Measurements from ENCODE around the gene NKX2-3. TPM values are rescaled to one million over a fixed set of nuclear protein-coding genes. Genes with fewer than 3 reads are reported as not detected.

The NKX2-3 gene
- total RNA-seq, 1 experiment from 2014 or later: not detected

DNA sequence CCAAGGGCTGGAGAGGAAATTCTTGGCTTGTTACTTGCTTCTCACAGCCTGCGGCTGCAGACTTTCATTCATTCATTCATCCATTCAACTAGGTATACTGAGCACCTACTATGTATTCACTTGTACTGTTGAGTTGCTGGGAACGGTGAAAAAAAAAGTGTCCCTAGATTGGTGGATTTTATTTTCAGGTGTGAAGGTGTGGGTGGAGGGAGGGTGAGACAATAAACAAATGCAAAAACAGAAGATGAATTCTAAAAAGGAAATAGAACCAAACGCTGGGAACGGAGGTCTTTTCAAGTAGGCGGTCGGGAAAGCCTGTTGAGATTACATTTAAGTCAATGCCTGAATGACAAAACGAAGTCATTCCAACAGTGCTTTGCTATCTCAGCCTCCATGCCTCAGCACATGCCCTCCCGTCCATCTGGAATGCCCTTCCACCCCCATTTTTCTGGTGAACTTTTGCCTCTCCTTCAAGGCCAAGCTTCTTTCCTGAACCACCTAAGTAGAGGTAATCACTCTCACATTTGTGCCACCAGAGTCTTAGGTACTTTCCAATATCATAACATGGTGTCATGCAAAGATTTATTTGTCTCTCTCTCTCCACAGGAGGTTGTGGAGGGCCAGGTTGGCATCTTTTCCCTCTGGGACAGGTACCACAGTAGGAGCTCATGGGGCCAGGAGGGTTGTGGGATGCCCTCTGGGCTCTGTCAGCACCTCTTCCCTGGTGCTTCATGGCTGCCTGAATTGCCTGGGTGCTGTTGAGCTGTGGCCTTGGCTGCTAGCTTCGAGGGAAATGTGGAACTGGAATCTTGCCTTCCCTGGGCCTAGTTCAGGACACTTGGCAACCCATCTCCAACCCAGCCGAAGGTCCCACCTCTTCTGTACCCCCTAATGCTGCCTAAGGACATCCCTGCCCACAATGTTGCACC, 5.5 kb downstream of the NKX2-3 start:
- DNase-seq (ENCODE audit: low read depth): no peak

DNA sequence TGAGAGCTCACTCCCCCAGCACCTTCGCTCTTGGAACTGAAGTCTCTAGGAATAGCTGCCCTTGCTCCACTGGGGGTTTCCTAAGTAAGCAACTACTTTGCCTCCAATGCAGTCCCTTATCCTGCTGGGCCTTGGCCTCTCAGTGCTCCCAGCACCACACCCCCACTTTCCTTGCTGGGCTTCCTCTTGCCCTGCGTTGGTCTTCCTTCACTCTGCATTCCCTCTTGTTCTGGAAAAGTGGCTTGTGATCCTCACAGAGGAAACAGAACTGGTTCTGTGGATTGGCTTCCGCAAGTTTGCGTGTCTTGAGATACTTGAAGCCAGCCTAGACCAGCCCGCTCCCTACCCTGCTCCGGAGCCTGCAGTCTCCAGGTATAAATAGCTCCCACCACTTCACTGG, 6.4 kb downstream of the NKX2-3 start:
- DNase-seq (ENCODE audit: low read depth): no peak

DNA sequence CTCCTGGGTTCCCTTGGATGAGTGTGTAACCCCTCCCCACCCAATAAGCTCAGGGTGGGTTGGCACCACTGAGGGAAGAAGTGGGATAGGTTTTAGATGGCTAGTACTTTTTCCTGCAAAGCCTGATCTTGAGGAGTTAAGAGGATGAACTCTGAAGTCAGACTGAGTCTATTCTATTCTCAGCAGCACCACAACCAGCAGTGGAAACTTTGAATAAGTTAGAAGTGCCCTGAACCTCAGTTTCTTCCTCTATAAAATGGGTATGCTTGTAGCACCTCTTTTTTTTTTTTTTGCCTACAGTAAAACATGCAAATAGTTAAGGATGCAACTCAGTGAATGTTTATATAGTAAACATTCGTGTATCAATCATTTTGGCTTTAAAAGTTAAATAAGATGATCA, 7.1 kb downstream of the NKX2-3 start:
- no peak for DNase-seq (ENCODE audit: low read depth)

DNA sequence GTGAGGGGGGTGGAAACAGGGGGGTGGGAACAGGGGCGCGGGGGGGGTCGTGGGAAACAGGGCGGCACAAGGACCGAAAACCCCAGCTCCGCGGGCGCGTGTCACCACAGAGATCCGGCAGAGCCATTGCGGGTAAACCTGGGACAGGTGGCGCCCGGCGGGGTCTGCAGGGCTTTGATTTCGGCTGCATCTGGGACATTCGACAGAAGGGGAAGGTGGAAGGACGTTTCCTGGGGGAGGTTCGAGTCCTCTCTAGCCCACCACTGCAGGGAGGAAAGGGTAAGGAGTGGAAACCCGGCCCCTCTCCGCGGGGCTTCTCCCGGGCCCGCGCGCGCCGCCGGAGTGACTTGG, 7.5 kb downstream of the NKX2-3 start:
- no peak for DNase-seq (ENCODE audit: low read depth)

DNA sequence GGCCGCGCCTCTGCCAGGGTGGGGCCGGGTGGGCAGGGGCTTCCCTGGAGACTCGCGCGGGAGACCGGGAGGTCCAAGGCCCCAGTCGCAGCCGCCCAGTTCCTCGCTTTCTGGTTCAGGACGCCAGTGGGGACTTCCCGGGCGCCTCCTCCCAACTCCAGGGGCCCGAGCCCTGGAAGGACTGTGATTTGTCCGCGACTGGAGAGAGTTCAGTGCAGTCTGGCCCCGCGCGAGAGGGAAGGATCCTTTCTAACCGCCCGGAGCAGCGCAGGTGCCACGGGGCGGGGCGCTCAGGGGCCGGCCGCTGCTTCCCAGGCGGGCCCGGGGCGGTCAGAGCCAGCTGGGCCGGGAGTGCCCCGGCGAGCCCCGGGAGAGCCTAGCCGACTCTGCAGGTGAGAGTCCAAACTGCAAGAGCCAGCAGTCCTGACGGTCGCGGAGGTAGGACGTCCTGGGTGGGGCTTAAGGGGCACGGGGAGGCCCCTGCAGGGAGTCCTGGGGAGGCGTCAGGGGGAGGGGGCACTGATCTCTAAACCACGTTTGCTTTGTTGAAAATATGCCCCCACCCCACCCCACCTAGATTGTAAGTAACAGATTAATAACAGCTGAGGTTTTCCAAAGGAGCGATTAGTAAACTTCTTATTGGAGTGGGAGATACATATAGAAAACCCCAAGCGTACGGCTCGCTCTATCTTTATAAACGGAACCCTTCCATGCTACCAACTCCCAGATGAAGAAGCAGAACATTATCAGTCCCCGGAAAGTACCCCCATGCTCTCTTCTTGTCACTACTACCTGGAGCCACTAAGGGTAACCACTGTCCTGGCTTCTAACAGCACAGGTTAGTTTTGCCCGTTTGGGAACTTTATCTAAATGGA, 8.2 kb downstream of the NKX2-3 start:
- no peak for DNase-seq (ENCODE audit: low read depth)

DNA sequence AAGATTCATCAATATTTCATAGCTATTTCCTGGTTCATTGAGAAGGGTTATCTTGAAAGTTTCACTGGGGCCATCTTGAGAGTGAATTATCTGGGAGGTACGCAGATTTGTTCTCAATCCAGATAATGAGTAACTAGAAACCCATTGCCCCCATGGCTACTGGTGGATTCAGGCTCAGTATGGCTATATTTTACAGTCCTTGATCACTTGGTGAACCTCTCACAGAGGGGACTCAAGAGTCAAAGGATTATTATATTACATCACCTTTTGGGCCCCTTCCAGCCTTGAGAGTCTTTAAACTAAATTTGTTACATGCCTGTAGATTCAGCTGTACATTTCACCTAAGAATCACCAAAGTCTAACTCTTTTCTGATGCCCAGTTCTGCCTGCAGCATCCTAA, 11.6 kb downstream of the NKX2-3 start:
- DNase-seq (ENCODE audit: low read depth): no peak

DNA sequence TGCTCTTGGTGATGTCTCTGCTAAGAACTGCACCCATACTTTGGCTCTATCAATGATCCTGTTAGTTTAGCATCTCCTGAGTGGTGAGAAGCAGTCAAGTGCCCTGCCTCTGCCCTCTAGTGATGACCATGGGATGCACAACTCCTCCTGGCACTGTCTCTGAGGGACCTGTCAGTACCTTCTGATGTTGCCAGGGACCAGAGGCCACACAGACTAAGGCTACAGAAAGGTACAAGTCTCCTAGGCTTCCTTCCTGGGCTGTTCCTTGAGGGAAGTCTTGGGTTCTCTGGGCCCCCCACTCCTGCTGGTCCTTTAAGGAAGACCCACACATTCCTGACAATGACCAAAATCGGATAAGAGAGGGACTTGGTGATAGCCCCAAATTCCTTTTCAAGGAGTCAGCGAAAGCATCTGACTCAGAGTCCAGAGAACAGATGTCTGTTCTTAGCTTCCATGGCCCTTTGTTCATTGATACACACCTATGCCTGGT, 15.3 kb downstream of the NKX2-3 start:
- peak; percentile 74 for DNase-seq (ENCODE audit: low read depth)

DNA sequence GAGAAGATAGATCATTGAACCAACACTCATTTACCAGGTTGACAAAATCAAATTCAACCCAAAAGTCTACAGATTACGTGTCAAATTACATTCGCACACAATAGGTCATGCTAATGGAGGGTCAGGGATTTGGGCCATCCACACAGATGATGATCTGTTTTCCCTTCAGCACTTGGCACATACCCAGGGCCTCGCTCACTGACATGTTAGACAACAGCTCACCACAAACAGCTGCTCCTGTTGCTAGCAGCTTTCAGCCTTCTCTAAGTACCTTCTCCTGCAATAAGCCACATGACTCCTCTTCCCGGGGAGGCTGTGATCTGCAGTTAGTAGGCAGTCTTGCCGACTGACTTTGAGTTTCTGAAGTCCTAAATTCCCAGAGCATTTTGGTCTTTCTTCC, 18.4 kb downstream of the NKX2-3 start:
- DNase-seq (ENCODE audit: low read depth): peak; percentile 96

DNA sequence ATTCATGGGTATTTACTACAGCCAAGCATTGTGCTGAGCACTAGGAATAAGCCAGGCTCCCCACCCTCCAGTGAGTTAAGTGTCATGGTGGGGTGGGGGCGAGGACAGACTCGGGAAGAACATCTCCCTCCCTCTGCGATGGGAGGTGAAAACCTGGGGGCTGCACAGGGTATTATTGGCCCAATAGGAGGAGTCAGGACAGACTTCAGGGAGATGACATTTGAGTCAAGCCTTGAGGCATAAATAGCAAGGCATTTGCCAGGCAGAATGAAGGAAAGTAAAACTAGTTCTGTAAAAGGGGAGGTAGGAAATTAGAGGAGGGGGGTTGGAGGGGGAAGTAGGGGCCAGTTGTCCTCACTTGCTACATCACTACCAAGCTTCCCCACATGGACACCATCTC, 18.9 kb downstream of the NKX2-3 start:
- no peak for DNase-seq (ENCODE audit: low read depth)

DNA sequence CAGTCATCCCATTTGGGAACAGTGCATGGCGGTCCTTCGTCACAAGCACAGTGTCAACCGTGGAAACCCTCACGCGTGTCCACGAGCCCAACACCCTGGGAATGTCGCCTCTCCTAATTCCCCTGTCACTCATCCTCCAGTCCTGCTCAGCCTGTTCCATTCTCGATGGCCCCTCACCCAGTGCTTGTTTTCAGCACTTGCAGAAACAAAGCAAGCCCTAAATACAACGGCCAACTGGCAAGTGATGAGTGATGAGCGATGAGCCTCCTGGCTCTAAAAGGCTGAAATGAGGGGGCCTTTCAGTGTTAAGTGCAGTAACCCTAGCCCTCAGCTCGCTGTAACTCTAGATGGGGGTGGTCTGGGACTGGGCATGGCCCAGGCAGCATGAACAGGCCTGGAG, 22.6 kb downstream of the NKX2-3 start:
- DNase-seq (ENCODE audit: low read depth): no peak

DNA sequence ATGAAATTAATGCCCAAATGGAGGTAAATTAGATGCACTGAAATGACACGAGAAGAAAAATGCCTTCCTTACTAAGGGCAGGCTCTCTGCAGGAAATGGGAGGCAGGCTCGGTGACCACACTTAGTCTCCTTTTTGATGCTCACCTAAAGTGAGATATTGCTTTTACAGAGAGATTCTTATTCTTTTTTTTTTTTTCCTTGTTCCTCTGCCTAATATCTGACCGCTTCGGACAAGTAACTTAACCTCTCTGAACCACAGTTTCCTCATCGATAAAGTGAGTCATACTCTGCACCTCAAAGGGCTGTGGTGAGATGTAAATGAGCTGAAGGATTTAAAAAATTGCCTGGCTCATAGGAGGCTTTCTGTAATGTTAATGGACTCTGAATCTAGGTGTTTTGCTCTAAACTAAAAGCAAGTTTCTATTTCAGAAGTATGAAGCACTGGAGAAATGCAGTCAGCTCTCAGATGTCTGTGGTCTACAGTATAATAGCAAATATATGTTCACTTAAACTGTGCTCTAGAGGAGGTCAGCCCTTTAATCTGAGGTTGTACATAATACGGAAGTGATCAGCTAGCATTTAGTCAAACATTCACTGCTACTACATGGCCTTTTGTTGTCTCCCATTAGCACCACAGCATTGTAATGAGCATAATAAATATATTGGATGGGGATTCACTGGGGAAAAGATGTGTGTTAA, 23.2 kb downstream of the NKX2-3 start:
- no peak for DNase-seq (ENCODE audit: low read depth)

DNA sequence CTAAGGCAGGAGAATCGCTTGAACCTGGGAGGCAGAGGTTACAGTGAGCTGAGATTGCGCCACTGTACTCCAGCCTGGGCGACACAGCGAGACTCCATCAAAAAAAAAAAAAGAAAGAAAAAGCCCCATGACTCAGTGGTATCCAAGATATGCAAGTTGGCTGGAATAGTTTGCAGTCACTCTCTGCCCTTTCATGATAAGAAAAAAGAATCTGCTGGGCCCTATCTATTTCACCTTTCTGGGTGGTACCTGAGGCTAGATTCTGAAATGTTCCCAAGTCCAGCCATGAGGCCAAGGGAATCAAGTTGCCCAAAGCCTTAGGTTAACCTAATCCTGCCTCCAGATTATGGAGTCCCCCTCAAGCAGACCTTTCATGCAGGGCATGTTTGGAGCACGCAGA, 24.3 kb downstream of the NKX2-3 start:
- DNase-seq (ENCODE audit: low read depth): no peak

DNA sequence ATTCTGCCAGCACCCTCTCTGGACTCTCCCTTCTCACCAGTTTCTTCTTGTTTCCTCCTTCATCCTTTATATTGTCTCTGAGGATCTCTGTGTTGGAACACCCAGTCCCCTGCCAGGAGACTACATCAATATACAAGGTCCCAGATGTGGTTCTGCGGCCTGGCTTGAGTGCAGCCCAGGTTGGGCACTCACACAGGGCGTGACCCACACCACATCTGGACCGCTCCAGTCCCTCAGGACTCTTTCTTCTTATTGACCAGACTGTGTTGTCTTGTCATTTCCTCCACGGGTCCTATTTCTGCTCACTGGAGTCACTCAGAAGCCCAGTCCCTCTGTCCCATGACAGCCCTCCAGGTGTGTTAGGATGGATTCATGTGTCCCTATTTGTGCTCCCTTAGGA, 26.0 kb downstream of the NKX2-3 start:
- DNase-seq (ENCODE audit: low read depth): no peak

DNA sequence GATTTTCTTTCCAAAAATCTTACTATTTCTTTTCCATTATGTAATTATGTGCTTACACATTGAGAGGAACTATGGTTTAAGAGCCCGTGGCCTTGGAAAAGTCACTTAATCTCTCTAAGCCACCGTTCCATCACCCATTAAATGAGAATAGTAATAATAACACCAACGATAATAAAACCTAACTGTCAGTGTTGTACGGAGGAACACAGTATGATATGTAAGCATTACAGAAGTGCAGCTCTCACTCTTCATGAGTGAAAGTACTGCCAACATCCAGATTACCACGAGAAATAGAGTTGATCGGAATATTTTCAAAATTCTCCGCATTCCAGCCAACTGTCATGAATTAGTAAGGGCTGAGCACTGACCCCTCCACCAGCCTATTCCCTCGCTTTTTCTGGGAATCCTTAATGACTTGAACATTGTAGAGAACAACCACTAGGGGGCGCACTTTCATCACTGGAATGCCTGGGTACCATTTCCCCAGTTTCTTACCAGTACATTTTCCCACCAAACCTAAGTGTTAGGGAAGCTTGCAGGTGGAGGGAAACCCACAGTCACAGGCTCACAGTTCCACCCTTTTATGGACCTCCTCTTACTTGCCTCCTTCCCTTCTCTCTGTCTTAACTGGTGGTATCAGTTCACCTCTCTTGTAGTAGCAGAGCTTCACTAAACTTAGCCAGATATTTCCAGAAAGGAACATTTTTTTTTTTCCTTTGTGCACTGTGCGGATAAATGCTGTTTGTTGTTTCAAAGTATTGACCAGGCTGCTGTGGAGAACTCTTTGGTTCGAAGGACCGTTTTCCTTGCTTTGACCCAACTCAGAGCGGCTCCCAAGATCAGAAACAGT, 27.8 kb downstream of the NKX2-3 start:
- peak; percentile 58 for DNase-seq (ENCODE audit: low read depth)

DNA sequence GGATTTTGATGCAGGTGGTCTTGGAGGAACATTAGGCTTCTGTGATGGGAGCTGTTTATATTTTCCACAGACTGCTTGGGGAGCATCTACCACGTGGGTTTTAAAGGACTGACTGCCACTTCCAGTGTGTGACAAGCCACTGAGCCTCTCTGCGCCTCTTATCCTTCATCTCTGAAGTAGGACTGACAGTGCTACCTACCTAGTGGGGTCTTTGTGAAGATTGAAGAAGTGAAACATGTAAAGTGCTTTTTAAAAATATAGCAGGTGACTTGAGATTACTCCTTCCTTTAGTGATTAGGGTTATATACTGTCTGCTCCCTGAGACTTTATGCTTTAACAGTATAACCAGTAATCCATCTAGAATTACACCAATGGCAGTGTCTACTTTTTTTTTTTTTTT, 29.9 kb downstream of the NKX2-3 start:
- DNase-seq (ENCODE audit: low read depth): no peak

DNA sequence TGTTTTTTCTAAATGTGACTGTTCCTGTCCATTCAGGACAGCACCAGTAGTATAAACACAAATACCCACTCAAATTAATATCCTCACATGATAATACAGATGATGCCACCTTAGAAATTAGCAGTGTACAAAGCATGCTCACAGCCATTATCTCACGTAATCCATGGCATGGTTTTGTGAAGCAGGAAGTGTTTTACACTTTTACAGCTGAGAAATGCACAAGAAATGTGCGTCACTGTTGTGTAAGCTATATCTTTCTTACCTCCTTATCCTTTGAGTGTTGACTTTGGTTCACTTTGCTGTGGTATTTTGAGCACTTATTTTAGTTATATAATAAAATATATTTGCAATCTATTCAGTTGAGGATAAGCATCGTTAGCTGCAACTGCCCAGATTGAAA, 31.6 kb downstream of the NKX2-3 start:
- no peak for DNase-seq (ENCODE audit: low read depth)

DNA sequence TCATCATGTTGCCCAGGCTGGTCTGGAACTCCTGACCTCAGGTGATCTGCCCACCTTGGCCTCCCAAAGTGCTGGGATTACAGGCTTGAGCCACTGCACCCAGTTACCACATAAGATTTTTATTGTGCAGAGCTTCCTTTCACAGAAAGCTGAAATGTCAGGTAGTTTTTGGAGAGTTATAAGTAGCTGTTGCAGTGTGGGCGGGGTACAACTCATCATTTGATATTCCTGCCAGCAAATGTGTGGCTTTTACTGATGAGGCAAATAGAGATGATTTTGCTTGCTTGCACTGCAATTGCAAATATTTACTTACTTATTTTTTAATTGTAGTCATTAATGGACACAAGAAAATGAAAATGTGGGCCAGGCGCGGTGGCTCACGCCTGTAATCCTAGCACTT, 32.4 kb downstream of the NKX2-3 start:
- DNase-seq (ENCODE audit: low read depth): no peak

DNA sequence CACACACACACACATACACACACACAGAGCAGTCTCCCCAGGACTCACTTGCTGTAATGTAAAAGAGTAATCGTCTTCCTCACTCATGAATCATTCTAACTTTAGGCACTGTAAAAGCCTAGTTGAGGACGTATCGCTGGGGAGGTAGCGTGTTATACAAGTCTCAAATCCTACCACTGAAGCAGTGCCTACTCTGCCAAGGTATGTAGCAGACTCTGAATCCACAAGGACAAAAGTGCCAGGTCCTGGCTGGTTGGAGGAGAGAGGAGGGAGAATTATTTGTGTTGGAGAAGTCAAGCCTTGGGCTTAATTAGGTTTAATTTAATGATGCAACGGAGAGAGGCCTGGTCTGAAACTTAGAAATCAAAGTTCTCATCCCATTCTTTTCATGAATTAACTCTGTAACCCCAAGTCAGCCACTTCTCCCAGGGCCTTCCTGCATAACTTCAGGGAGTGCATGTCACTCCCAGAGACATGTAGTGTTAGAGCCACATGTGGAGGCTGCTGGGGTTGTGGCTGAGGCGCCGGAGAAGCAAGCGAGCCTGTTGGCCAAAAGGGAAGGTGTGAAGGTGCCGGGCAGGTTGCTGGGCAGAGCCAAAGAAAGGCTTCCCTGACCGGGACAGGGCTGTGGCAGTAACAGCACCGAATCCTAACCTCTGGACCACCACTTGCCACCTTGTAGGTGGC, 36.7 kb downstream of the NKX2-3 start:
- no peak for DNase-seq (ENCODE audit: low read depth)

DNA sequence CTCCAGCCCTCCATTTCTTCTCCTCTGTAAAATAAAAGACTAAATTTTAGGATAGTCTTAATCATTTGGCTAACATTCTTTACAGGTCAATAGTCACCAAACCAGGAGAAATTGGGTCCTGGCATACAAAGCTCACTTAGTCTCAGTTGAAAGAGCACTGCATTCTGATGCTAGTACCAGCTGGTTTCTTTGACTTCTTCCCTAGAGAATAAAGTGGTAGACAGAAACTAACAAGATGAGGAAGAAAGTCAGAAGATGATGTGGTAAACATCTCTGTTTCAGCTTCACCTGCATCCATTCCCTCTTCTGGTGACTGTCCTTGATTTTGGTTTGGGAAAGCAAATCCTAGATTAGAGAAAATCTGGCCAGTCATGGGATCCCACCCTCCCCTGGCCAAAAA, 37.2 kb downstream of the NKX2-3 start:
- DNase-seq (ENCODE audit: low read depth): no peak

DNA sequence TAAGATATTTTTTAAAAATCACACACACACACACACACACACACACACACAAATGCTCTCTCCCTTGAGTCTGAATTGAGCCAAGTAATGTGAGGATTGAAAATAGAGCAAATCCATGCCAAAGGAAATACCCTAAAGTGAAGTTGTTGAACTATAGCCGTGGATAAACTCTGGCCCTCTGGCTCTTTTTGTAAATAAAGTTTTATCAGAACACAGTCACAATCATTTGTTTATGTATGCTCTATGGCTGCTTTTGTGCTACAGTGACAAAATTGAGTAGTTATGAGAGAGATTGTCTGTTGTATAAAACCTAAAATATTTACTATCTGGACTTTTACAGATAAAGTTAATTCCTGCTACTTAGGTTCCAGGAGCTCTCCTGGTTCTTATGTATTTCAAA, 39.1 kb downstream of the NKX2-3 start:
- no peak for DNase-seq (ENCODE audit: low read depth)

DNA sequence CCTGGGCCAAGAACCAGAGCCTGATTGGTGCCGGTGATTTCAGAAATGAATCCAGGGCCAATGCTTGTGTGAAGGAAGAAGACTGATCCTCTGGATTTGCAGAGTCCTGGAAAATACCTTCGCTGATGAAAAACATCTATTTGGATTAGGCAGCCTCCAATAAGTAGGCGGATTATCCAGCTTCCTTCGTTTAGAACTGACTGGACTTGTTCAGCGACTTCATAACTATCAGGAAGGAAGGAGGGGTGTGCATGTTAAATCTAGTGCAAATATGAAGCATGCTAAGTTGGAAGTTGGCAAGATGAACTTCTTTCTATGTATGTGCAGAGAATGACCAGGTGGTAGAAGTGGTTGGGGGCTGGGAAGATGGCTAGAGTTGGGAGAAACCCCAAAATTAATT, 41.0 kb downstream of the NKX2-3 start:
- no peak for DNase-seq (ENCODE audit: low read depth)
